GM12872 (cell line): Measurements from ENCODE around the gene PPEF2.

Experiments
- TF ChIP-seq, protein P1 (sequence below): IDR thresholded peaks from 3 replicates; pipeline ENCODE4 v1.5.1; 2011; ENCODE audit warnings: low read depth, mild to moderate bottlenecking, low read length, moderate library complexity; ENCODE audit not compliant: insufficient read depth

Gene PPEF2

GRCh38 chr4:75902352-75902751 lies at the start of gene PPEF2:
TSS of gene PPEF2 (minus strand) at chr4:75902452. CDS start at chr4:75896325, 6,127 bp downstream.
- TF ChIP-seq, protein P1, sequence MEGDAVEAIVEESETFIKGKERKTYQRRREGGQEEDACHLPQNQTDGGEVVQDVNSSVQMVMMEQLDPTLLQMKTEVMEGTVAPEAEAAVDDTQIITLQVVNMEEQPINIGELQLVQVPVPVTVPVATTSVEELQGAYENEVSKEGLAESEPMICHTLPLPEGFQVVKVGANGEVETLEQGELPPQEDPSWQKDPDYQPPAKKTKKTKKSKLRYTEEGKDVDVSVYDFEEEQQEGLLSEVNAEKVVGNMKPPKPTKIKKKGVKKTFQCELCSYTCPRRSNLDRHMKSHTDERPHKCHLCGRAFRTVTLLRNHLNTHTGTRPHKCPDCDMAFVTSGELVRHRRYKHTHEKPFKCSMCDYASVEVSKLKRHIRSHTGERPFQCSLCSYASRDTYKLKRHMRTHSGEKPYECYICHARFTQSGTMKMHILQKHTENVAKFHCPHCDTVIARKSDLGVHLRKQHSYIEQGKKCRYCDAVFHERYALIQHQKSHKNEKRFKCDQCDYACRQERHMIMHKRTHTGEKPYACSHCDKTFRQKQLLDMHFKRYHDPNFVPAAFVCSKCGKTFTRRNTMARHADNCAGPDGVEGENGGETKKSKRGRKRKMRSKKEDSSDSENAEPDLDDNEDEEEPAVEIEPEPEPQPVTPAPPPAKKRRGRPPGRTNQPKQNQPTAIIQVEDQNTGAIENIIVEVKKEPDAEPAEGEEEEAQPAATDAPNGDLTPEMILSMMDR, result no peak

DNA sequence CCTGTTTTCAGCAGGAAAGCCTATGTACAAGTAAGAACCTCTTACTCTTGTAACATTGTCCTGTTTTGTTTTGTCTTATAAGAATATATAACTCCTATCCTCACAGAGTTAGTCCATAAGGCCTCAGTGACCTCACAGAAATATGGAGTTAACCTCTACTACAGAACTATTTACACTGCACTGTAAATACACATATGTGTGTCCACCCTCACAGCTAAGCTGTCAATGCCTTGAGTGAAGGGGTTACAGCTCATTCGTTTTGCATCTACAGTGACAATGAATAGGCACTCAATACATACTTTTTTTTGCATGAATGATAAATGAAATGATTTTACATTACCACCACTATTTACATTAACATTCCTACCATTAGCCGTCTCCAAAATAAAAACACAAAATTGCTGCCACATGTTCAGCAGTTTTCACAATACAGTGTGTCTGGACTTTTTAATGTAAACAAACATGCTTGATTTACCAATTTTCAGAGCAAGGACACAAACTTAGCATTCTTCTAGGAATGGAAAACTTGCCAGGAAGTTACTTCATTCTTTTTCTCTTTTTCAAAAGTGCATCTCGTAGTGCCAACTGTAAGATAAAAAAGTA lies 48.1 kb upstream of the PPEF2 start:
- TF ChIP-seq, protein P1, result no peak

- TF ChIP-seq, protein P1, result no peak
Measured at GRCh38 chr4:75948822-75949444, 46.7 kb upstream of the PPEF2 start.

DNA sequence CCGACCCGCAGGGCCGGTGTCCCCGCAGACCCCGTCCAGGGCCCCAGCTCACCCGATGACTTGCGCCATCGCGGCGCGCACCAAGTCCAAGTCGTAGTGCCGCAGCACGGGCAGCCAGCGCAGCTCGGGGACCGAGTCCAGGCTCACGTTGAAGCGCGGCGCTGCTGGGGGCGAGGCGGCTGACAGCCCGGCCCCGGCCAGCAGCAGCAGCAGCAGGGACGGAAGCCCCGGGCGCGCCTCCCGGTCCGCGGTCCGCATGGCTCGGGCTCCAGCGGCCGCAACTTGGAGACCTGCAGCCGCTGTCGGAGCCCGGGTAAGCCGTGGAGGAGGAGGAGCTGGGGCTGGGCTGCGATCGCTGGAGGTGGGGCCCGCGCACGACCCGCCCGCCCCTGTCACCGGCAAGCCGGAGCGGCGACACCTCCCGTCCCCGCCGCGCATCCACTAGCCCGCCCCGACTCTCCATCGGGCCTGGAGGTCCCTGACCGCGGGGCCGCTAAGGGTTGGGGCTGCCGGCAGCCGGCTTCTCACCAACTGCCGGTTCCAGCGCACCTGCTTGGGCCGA lies 38.5 kb upstream of the PPEF2 start, which contains the start of gene NAAA:
Gene NAAA (minus strand): TSS at position 322 of the 562 bp plus-strand sequence. CDS start 64 bp downstream, at position 258.
- TF ChIP-seq, protein P1, result no peak

DNA sequence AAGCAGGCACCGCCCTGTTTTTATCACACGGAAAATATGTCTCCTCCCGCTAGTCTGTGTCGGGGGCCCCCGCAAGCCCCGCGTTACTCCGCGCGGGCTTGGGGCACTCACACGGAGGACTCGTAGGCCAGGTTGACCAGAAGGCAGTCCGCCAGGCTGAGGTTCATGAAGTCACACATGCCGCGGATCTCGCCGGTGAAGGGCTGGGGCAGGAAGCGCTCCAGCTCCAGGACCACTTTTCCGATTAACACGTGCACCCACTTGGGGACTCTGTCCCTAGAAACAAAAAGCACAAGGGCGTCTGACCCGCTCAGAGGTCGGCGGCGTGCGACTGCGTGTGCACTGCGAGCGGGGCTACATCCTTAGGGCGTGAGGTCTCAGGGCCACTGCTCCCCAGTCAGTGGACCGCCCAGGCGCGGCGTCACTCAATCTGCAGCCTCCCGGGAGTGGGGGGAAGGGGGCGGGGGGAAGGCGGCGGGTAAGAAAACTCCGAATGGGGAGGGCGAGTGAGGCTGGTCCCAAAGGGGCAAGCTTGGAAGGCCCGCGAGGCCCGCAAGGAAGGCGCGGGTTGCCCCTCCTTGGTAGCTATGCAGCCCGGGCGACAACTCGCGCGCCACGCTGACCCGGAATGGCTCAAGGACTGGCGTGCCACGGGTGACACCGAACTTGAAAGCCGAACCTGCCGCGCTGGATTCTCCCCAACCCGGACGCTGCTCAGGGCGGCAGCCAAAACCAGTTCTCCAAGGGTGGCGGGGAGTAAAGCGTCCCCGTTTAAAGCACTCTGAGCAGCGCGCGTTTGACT lies 37.8 kb upstream of the PPEF2 start:
- TF ChIP-seq, protein P1, result no peak

- TF ChIP-seq, protein P1, result no peak
Measured at GRCh38 chr4:75935628-75936027, 33.4 kb upstream of the PPEF2 start.

DNA sequence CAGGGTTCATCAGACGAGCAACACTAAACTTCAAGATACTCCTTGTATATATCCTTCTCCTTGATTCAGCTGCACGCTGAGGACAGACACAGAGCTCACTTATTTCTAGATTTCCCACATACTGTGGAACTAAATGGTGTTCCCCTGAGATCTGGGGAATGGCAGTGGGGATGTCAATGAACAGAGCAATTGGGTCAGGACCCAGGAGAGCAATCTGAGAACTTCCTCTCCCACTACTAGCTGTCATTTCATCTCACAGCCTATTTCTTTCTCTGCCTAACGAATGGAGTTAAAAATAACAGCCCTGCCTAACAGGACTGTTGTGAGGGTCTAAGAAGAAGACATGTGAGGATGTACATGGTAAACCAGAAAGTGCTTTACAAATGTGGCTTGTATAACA lies 27.9 kb upstream of the PPEF2 start:
- TF ChIP-seq, protein P1, result no peak
